NB4 (cell line): ENCODE measurements around the gene KLF12.

Source experiments
- DNase-seq: peaks from one replicate; pipeline ENCODE4 v3.0.0; 2010; ENCODE audit warnings: low read depth
- H3K4me3 ChIP-seq: one replicate; pipeline ENCODE4 v1.5.1; 2011; ENCODE audit warnings: mild to moderate bottlenecking, low read depth, low read length, moderate library complexity
- CTCF ChIP-seq: IDR thresholded peaks from one replicate; pipeline ENCODE4 v1.5.1; 2012; ENCODE audit warnings: low read depth, low read length
- MAX ChIP-seq: IDR thresholded peaks from 2 replicates; pipeline ENCODE4 v1.6.1; 2011; ENCODE audit warnings: low read depth, low read length
- MYC ChIP-seq: IDR thresholded peaks from 2 replicates; pipeline ENCODE4 v1.6.1; 2011; ENCODE audit warnings: low read depth, low read length
- POLR2A ChIP-seq: IDR thresholded peaks from 2 replicates; pipeline ENCODE4 v1.6.1; 2011; ENCODE audit warnings: mild to moderate bottlenecking; ENCODE audit not compliant: insufficient read length; ENCODE audit errors: extremely low read depth

KLF12 gene

GRCh38 chr13:74134221-74134776, at the start of gene KLF12:
Gene KLF12, minus strand, starts transcription at chr13:74134404.
- H3K4me3 ChIP-seq, result no peak within 1 kb of the TSS
- DNase-seq, result peak; percentile 48
- TF ChIP-seq POLR2A (no peak), CTCF (no peak), MAX (no peak)

- no peak for DNase-seq
- no peak overlapping the region for H3K4me3 ChIP-seq
- no peak for TF ChIP-seq MYC
- TF ChIP-seq MAX, result no peak
- no peak for TF ChIP-seq CTCF
- TF ChIP-seq POLR2A, result no peak
Measured at GRCh38 chr13:74182491-74182890, 48.3 kb upstream of the KLF12 start.

GRCh38 chr13:74174810-74175209, 40.6 kb upstream of the KLF12 start:
- TF ChIP-seq MAX (no peak), MYC (no peak), CTCF (no peak), POLR2A (no peak)
- DNase-seq, result no peak
- no peak overlapping the region for H3K4me3 ChIP-seq

- TF ChIP-seq MAX (no peak), MYC (no peak), CTCF (no peak), POLR2A (no peak)
- no peak overlapping the region for H3K4me3 ChIP-seq
- DNase-seq, result no peak
Measured at GRCh38 chr13:74173822-74174221, 39.6 kb upstream of the KLF12 start.

GRCh38 chr13:74171641-74172040, 37.4 kb upstream of the KLF12 start:
- DNase-seq, result no peak
- H3K4me3 ChIP-seq, result no peak overlapping the region
- TF ChIP-seq MAX, result no peak
- no peak for TF ChIP-seq MYC
- TF ChIP-seq POLR2A, result no peak
- no peak for TF ChIP-seq CTCF

- no peak for DNase-seq
- H3K4me3 ChIP-seq, result no peak overlapping the region
- TF ChIP-seq MYC, result no peak
- no peak for TF ChIP-seq POLR2A
- no peak for TF ChIP-seq CTCF
- TF ChIP-seq MAX, result no peak
Measured at GRCh38 chr13:74169676-74170075, 35.5 kb upstream of the KLF12 start.
